Measurements from ENCODE around the gene XCL2. TPM values are rescaled to one million over a fixed set of nuclear protein-coding genes. Genes with fewer than 3 reads are reported as not detected.

XCL2 gene
- total and polyA plus RNA-seq, 10 of the 15 experiments (the other 5 are each of a cell fraction or from before 2014, with no cell fraction given), result 0.50 to 299 (median 4.8) TPM

DNA sequence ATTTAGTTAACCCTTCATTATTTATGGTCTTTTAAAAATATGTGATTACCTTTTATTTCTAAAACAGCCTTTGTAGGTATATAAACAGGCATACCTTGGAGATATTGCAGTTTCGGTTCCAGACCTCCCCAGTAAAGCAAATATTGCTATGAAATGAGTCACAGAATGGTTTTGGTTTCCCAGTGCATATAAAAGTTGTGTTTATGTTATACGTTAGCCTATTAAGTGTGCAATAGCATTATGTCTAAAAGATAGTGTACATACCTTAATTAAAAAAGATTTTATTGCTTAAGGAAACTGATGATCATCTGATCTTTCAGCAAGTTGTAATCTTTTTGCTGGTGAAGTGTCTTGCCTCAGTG, 44.1 kb downstream of the XCL2 start:
- CTCF ChIA-PET, result interaction anchor here (1.0 kb wide), 1 partner anchor 12 kb away, joined by 5 read pairs; no protein-coding TSS in a partner anchor
- no peaks in the 10 kb centered on the region for H4K20me1 ChIP-seq (ENCODE audit: control insufficient read depth, insufficient read depth)
- peak; percentile 64 for ATAC-seq
- H3K9ac ChIP-seq (ENCODE audit: control insufficient read depth, insufficient read depth, low read length), result no peak overlapping the region
- FAIRE-seq, result no peak
- no peak overlapping the region for H3K27ac ChIP-seq (ENCODE audit: control insufficient read depth, insufficient read depth)
- BruUV-seq (replicated peaks), result no TSS peak
- DNase-seq (ENCODE audit: low read depth, low spot score), result no peak
- no peaks in the 10 kb centered on the region for H3K79me2 ChIP-seq (ENCODE audit: control insufficient read depth, insufficient read depth, low read length)
- TF ChIP-seq, protein P1, sequence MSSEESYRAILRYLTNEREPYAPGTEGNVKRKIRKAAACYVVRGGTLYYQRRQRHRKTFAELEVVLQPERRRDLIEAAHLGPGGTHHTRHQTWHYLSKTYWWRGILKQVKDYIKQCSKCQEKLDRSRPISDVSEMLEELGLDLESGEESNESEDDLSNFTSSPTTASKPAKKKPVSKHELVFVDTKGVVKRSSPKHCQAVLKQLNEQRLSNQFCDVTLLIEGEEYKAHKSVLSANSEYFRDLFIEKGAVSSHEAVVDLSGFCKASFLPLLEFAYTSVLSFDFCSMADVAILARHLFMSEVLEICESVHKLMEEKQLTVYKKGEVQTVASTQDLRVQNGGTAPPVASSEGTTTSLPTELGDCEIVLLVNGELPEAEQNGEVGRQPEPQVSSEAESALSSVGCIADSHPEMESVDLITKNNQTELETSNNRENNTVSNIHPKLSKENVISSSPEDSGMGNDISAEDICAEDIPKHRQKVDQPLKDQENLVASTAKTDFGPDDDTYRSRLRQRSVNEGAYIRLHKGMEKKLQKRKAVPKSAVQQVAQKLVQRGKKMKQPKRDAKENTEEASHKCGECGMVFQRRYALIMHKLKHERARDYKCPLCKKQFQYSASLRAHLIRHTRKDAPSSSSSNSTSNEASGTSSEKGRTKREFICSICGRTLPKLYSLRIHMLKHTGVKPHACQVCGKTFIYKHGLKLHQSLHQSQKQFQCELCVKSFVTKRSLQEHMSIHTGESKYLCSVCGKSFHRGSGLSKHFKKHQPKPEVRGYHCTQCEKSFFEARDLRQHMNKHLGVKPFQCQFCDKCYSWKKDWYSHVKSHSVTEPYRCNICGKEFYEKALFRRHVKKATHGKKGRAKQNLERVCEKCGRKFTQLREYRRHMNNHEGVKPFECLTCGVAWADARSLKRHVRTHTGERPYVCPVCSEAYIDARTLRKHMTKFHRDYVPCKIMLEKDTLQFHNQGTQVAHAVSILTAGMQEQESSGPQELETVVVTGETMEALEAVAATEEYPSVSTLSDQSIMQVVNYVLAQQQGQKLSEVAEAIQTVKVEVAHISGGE (CRISPR knock-in tag; IDR thresholded peaks at IDR 0.05), result no peak
- no peak for TF ChIP-seq STAT3 (IDR thresholded peaks at IDR 0.05; ENCODE audit: low read depth, low read length)
- TF ChIP-seq BACH1 (IDR thresholded peaks at IDR 0.05; ENCODE audit: borderline replicate concordance), result no peak
- TF ChIP-seq, protein P2, sequence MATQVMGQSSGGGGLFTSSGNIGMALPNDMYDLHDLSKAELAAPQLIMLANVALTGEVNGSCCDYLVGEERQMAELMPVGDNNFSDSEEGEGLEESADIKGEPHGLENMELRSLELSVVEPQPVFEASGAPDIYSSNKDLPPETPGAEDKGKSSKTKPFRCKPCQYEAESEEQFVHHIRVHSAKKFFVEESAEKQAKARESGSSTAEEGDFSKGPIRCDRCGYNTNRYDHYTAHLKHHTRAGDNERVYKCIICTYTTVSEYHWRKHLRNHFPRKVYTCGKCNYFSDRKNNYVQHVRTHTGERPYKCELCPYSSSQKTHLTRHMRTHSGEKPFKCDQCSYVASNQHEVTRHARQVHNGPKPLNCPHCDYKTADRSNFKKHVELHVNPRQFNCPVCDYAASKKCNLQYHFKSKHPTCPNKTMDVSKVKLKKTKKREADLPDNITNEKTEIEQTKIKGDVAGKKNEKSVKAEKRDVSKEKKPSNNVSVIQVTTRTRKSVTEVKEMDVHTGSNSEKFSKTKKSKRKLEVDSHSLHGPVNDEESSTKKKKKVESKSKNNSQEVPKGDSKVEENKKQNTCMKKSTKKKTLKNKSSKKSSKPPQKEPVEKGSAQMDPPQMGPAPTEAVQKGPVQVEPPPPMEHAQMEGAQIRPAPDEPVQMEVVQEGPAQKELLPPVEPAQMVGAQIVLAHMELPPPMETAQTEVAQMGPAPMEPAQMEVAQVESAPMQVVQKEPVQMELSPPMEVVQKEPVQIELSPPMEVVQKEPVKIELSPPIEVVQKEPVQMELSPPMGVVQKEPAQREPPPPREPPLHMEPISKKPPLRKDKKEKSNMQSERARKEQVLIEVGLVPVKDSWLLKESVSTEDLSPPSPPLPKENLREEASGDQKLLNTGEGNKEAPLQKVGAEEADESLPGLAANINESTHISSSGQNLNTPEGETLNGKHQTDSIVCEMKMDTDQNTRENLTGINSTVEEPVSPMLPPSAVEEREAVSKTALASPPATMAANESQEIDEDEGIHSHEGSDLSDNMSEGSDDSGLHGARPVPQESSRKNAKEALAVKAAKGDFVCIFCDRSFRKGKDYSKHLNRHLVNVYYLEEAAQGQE (IDR thresholded peaks at IDR 0.05; ENCODE audit: low read depth, low read length), result no peak
- TF ChIP-seq SMC3 (IDR thresholded peaks at IDR 0.05; ENCODE audit: borderline replicate concordance, low read length), result no peak
- in situ Hi-C loops (cut with MboI) (no loop called here), intact Hi-C loops (cut with micrococcal nuclease; ENCODE audit: unreplicated experiment) (no loop called here)
- RAD21 ChIA-PET (ENCODE audit: unreplicated experiment), result no interaction called here
- H3K4me3 ChIP-seq, result no peak overlapping the region
- POLR2A ChIA-PET, result no interaction called here
- WGBS (ENCODE audit: insufficient coverage, insufficient replicate concordance, low lambda C conversion rate, missing lambda C conversion rate), result 13% methylated on average over 2 of the region's 2 CpGs
- no peak overlapping the region for H2AFZ ChIP-seq (ENCODE audit: control insufficient read depth, low read depth, low read length)
- H3K9me3 ChIP-seq (replicated peaks; ENCODE audit: control insufficient read depth, insufficient read depth, low read length), result no peaks in the 10 kb centered on the region
- no peaks in the 10 kb centered on the region for H3K27me3 ChIP-seq (replicated peaks in 1 of 2; ENCODE audit: control insufficient read depth in 2 of 2, insufficient read depth in 2 of 2, low read length in 1 of 2)
- no peaks in the 10 kb centered on the region for H3K36me3 ChIP-seq (ENCODE audit: control insufficient read depth in 2 of 2, insufficient read depth in 2 of 2, low read length in 1 of 2)
- SMC1A ChIA-PET (ENCODE audit: uncharacterized antibody, unreplicated experiment), result interaction anchor here (1.6 to 10.2 kb wide), 3 partner anchors 10 to 57 kb away, joined by 4 to 125 read pairs (median 81); no protein-coding TSS in a partner anchor
- H3K4me2 ChIP-seq (ENCODE audit: control insufficient read depth, insufficient read depth), result no peak overlapping the region
- no peaks in the 10 kb centered on the region; the same call in none of the 2 replicates for H3K4me1 ChIP-seq (ENCODE audit: control insufficient read depth, insufficient read depth, low read length)
